Chondrocyte (in vitro differentiated cells): ENCODE measurements around the gene MSL2. TPM values are rescaled to one million over a fixed set of nuclear protein-coding genes. Genes with fewer than 3 reads are reported as not detected.

Experiments
- DNase-seq: peaks from one replicate; pipeline ENCODE4 v3.0.0; 2021; ENCODE audit warnings: mixed read lengths, low spot score
- H3K27ac Mint-ChIP-seq: one replicate; pipeline ENCODE4 v1.8.0; 2021; ENCODE audit warnings: mild to moderate bottlenecking, moderate library complexity, mixed read lengths; ENCODE audit not compliant: unreplicated experiment
- H3K27me3 Mint-ChIP-seq: 2 replicates; pipeline ENCODE4 v1.8.0; 2021; ENCODE audit warnings: low read depth, mixed read lengths
- H3K36me3 Mint-ChIP-seq: 2 replicates; pipeline ENCODE4 v1.8.0; 2021; ENCODE audit warnings: low read depth, mixed read lengths
- H3K4me1 Mint-ChIP-seq: 2 replicates; pipeline ENCODE4 v1.8.0; 2021; ENCODE audit warnings: low read depth, mild to moderate bottlenecking, mixed read lengths
- H3K4me3 Mint-ChIP-seq: one replicate; pipeline ENCODE4 v1.8.0; 2021; ENCODE audit warnings: mild to moderate bottlenecking, moderate library complexity, mixed read lengths; ENCODE audit not compliant: unreplicated experiment
- H3K9me3 Mint-ChIP-seq: 2 replicates; pipeline ENCODE4 v1.8.0; 2021; ENCODE audit warnings: low read depth, mixed read lengths
- total RNA-seq: library from RNA; stranded (reverse); gene quantifications from 3 replicates; pipeline ENCODE4 v1.2.1, GENCODE V29; 2021
- TF ChIP-seq, protein P1 (sequence below): fragments of 200-600 bp; sonication (generic); IDR thresholded peaks from 2 replicates; pipeline ENCODE4 v1.5.0; 2021; ENCODE audit warnings: antibody characterized with exemption, mild to moderate bottlenecking, moderate library complexity

The MSL2 gene
- total RNA-seq, 1 donor from 2014 or later = 21.1 TPM

DNA sequence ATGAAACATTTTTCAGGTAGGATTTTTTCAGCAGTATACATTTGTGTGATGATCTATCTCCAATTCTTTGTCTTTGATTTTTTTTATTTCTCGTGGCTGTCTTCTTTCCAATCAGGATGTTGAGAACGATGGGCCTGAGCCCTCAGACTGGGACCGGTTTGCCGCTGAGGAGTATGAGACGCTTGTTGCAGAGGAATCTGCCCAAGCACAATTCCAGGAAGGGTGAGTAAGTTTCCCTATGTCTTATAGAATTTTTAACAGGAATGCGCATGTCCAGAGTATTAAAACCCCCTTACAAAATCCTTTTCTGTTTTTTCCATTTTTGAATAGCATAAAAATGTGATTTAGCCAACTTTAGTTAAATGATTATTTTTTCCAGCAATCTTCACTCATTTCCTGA is 90.0 kb downstream of the MSL2 start:
- Mint-ChIP-seq H3K27me3 (no peaks in the 10 kb centered on the region), H3K4me1 (no peaks in the 10 kb centered on the region), H3K27ac (no peak overlapping the region), H3K36me3 (peaks cover 20% of the 10 kb centered on the region), H3K9me3 (no peaks in the 10 kb centered on the region), H3K4me3 (no peak overlapping the region)
- TF ChIP-seq, protein P1, sequence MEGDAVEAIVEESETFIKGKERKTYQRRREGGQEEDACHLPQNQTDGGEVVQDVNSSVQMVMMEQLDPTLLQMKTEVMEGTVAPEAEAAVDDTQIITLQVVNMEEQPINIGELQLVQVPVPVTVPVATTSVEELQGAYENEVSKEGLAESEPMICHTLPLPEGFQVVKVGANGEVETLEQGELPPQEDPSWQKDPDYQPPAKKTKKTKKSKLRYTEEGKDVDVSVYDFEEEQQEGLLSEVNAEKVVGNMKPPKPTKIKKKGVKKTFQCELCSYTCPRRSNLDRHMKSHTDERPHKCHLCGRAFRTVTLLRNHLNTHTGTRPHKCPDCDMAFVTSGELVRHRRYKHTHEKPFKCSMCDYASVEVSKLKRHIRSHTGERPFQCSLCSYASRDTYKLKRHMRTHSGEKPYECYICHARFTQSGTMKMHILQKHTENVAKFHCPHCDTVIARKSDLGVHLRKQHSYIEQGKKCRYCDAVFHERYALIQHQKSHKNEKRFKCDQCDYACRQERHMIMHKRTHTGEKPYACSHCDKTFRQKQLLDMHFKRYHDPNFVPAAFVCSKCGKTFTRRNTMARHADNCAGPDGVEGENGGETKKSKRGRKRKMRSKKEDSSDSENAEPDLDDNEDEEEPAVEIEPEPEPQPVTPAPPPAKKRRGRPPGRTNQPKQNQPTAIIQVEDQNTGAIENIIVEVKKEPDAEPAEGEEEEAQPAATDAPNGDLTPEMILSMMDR = no peak
- no peak for DNase-seq

GRCh38 chr3:136105044-136105443 is 91.1 kb downstream of the MSL2 start:
- H3K27ac Mint-ChIP-seq = no peak overlapping the region
- peaks cover 18% of the 10 kb centered on the region for H3K36me3 Mint-ChIP-seq
- no peak for DNase-seq
- TF ChIP-seq, protein P1 = no peak
- no peaks in the 10 kb centered on the region for H3K9me3 Mint-ChIP-seq
- H3K4me1 Mint-ChIP-seq = no peaks in the 10 kb centered on the region
- H3K27me3 Mint-ChIP-seq = no peaks in the 10 kb centered on the region
- H3K4me3 Mint-ChIP-seq = no peak overlapping the region

Other genes with a start within 250 kb of the MSL2 start
- 14.7 to 20.6 TPM (median 14.8 TPM) in 3 replicates for gene PPP2R3A, start 230.6 kb downstream of the MSL2 start, total RNA-seq
- 31.1 to 35.1 TPM (median 32.8 TPM) in 3 replicates for gene PCCB, start 54.0 kb upstream of the MSL2 start, total RNA-seq